ENCODE results near the gene MYL3.

MYL3 gene

DNA sequence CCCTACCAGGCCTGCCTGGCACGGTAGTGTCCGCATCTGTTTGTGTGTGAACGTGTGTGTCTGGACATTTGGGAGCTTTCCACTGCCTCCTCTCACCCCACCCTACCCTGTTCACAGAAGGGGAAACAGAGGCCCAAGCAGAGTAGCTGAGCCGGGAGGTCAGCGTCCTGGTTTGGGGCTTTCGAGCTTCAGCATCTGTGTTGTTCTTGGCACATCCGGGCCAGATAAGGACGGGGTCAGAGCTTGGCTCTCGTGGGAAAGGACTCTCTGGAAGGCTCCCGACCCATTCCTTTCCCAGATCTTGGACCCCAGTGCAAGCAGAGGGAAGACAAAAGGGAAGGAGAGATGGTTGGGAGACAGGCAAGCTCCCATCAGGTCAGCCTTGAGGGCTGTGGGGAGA lies 8.0 kb upstream of the MYL3 start:
- TF ChIP-seq TCF12 (IDR thresholded peaks at IDR 0.05; ENCODE audit: low read depth) (no peak), TAF1 (IDR thresholded peaks at IDR 0.05; ENCODE audit: low read depth) (no peak), YY1 (IDR thresholded peaks at IDR 0.05; ENCODE audit: low read depth) (no peak), ZBTB7A (IDR thresholded peaks at IDR 0.05; ENCODE audit: low read depth) (no peak)
- TF ChIP-seq, protein P1, sequence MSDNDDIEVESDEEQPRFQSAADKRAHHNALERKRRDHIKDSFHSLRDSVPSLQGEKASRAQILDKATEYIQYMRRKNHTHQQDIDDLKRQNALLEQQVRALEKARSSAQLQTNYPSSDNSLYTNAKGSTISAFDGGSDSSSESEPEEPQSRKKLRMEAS (IDR thresholded peaks at IDR 0.05) = no peak

DNA sequence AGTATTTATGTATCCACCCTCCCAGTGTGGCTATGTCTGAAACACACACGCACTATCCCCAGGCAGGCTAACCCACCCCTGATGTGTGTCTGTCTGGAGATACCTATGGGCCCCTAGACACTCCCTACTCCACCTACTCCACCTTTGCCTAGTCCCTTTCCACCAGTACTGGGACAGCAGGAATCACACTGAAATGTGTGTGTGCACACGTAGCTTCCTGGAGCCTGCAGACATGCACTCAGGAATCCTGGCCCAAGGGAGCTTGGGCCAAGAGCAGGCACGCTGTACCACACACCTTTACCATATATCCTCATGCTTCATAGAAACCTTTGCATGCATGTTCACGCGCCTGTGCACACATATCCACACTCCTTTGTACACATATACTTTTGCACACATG lies 7.4 kb upstream of the MYL3 start:
- TF ChIP-seq, protein P1 (IDR thresholded peaks at IDR 0.05) = no peak
- TF ChIP-seq TAF1 (IDR thresholded peaks at IDR 0.05; ENCODE audit: low read depth) (no peak), ZBTB7A (IDR thresholded peaks at IDR 0.05; ENCODE audit: low read depth) (no peak), TEAD4 (IDR thresholded peaks at IDR 0.05) (no peak), EP300 (IDR thresholded peaks at IDR 0.05; ENCODE audit: borderline replicate concordance) (no peak), EGR1 (IDR thresholded peaks at IDR 0.05) (no peak), CEBPB (IDR thresholded peaks at IDR 0.05) (no peak), REST (IDR thresholded peaks at IDR 0.05; ENCODE audit: low read depth) (no peak), RAD21 (IDR thresholded peaks at IDR 0.05; ENCODE audit: low read depth) (no peak), YY1 (IDR thresholded peaks at IDR 0.05; ENCODE audit: low read depth) (no peak)
- TF ChIP-seq, protein P2, sequence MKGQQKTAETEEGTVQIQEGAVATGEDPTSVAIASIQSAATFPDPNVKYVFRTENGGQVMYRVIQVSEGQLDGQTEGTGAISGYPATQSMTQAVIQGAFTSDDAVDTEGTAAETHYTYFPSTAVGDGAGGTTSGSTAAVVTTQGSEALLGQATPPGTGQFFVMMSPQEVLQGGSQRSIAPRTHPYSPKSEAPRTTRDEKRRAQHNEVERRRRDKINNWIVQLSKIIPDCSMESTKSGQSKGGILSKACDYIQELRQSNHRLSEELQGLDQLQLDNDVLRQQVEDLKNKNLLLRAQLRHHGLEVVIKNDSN (IDR thresholded peaks at IDR 0.05) = no peak

DNA sequence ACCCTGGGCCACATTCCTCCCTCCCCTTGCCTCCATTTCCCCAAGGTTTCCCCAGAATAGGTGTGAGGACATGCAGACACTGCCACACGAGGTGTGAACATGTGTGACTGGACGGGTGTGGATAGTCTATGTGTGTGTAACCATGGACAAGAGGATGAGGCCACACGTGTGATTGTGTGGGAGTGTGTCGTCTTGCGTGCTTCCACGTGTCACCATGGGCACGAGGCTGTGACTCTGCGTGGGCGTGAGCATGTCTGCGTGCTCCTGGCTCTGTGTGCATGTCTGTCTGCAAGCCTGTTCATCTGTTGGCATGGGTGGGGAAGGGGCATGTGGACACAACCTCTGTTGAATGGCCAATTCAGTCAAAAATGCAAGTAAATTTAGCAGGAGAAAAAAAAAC lies 6.2 kb upstream of the MYL3 start:
- TF ChIP-seq TAF1 (IDR thresholded peaks at IDR 0.05; ENCODE audit: low read depth) = no peak

DNA sequence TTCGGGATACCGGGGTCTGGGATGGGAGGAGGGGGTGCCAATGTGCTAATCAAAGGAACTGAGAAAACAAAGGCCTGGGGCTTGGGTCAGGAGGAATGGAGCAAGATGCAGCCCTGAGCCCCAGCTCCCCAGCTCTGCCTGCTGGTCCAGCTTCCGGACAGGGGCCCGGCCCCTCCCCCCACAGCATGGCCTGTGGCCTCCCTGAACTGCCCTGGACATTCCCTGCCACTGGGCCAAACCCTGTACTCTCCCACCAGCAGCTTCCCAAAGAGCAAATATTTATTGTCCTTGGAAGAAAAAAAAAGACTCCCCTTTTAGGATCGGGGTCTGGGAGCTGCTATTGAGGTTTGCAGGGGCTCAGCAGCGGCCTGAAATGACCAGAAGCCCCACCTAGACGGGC lies 5.7 kb upstream of the MYL3 start:
- no peak for TF ChIP-seq TEAD4 (IDR thresholded peaks at IDR 0.05)
- no peak for TF ChIP-seq EGR1 (IDR thresholded peaks at IDR 0.05)
- TF ChIP-seq, protein P1 (IDR thresholded peaks at IDR 0.05) = no peak
- TF ChIP-seq ZBTB7A (IDR thresholded peaks at IDR 0.05; ENCODE audit: low read depth) = no peak
- no peak for TF ChIP-seq NFIC (IDR thresholded peaks at IDR 0.05)
- TF ChIP-seq, protein P2 (IDR thresholded peaks at IDR 0.05) = no peak
- no peak for TF ChIP-seq TAF1 (IDR thresholded peaks at IDR 0.05; ENCODE audit: low read depth)
- no peak for TF ChIP-seq YY1 (IDR thresholded peaks at IDR 0.05; ENCODE audit: low read depth)
- no peak for TF ChIP-seq EP300 (IDR thresholded peaks at IDR 0.05; ENCODE audit: borderline replicate concordance)

DNA sequence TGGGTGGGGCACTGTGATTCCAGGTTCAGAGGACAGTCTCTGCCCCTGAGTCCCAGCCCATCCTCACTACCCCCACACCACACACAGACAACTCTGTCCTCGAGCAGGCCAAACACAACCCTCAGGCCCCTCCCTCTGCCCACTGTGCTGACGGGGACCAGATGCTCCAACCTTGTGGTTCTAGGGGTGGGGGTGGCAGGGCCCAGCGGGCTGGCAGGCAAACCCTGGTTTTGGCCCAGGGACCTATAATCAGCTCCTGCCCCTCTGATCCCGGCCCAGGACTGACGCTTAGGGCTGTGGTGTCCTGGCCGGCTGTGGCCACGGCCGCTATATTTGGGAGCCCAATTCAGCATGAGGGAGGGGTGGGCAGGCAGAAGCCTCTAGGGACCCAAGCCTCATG lies 5.0 kb upstream of the MYL3 start:
- TF ChIP-seq REST (IDR thresholded peaks at IDR 0.05; ENCODE audit: low read depth) = no peak
- TF ChIP-seq, protein P2 (IDR thresholded peaks at IDR 0.05) = no peak
- no peak for TF ChIP-seq CEBPB (IDR thresholded peaks at IDR 0.05)
- no peak for TF ChIP-seq RAD21 (IDR thresholded peaks at IDR 0.05; ENCODE audit: low read depth)
- TF ChIP-seq EP300 (IDR thresholded peaks at IDR 0.05; ENCODE audit: borderline replicate concordance) = no peak
- TF ChIP-seq TEAD4 (IDR thresholded peaks at IDR 0.05) = no peak

DNA sequence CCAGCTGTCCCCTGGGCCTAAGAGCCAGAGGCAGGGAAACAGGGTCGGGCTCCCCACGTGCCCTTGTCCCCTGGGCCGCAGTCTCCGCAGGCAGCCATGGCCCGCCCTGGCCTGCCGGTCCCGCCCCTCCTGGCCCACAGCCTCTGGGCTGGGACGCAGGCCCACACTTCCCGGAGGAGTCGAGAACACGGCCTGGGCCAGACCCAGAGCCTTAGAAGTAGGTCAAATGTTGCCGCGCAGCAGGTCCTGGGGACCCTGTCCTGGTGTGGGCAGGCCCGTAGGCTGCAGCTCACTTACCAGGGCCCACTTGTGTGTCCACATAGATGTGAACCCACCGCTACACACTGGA lies 4.3 kb upstream of the MYL3 start:
- TF ChIP-seq NFIC (IDR thresholded peaks at IDR 0.05) (no peak), RAD21 (IDR thresholded peaks at IDR 0.05; ENCODE audit: low read depth) (no peak), TEAD4 (IDR thresholded peaks at IDR 0.05) (no peak), REST (IDR thresholded peaks at IDR 0.05; ENCODE audit: low read depth) (no peak), CEBPB (IDR thresholded peaks at IDR 0.05) (no peak), TCF12 (IDR thresholded peaks at IDR 0.05; ENCODE audit: low read depth) (no peak), TAF1 (IDR thresholded peaks at IDR 0.05; ENCODE audit: low read depth) (no peak), YY1 (IDR thresholded peaks at IDR 0.05; ENCODE audit: low read depth) (no peak)
- TF ChIP-seq, protein P2 (IDR thresholded peaks at IDR 0.05) = no peak
- TF ChIP-seq, protein P1 (IDR thresholded peaks at IDR 0.05) = no peak
